ENCODE data around the gene INTS14.

Gene INTS14

GRCh38 chr15:65610871-65611718 is at the start of gene INTS14:
TSS of gene INTS14 (minus strand) at chr15:65611131. CDS start at chr15:65607380, 3,751 bp downstream.
- DNase-seq (ENCODE audit: low read depth in 2 of 3, low spot score in 1 of 3): peak; percentile 95 to 97 (median 96)

GRCh38 chr15:65659502-65660052 is 48.6 kb upstream of the INTS14 start:
- no peak for DNase-seq (ENCODE audit: low read depth in 2 of 3, low spot score in 1 of 3)

- no peak for DNase-seq (ENCODE audit: low read depth in 2 of 3, low spot score in 1 of 3)
These were observed 44.5 kb upstream of the INTS14 start for GRCh38 chr15:65655457-65655856.

GRCh38 chr15:65655026-65655425 is 44.1 kb upstream of the INTS14 start:
- DNase-seq (ENCODE audit: low read depth in 2 of 3, low spot score in 1 of 3): no peak

GRCh38 chr15:65653801-65654521 is 43.0 kb upstream of the INTS14 start:
- DNase-seq (ENCODE audit: low read depth in 2 of 3, low spot score in 1 of 3): no peak

GRCh38 chr15:65653341-65653740 is 42.4 kb upstream of the INTS14 start:
- no peak for DNase-seq (ENCODE audit: low read depth in 2 of 3, low spot score in 1 of 3)

GRCh38 chr15:65651831-65652749 is 41.2 kb upstream of the INTS14 start:
- no peak for DNase-seq (ENCODE audit: low read depth in 2 of 3, low spot score in 1 of 3)

GRCh38 chr15:65651042-65651322 is 40.1 kb upstream of the INTS14 start:
- DNase-seq (ENCODE audit: low read depth in 2 of 3, low spot score in 1 of 3): no peak

- no peak for DNase-seq (ENCODE audit: low read depth in 2 of 3, low spot score in 1 of 3)
These were observed 39.5 kb upstream of the INTS14 start for GRCh38 chr15:65650312-65651041.

GRCh38 chr15:65646486-65646885 is 35.6 kb upstream of the INTS14 start:
- DNase-seq (ENCODE audit: low read depth in 2 of 3, low spot score in 1 of 3): no peak

- no peak for DNase-seq (ENCODE audit: low read depth in 2 of 3, low spot score in 1 of 3)
These were observed 34.5 kb upstream of the INTS14 start for GRCh38 chr15:65645392-65645791.

GRCh38 chr15:65644282-65644681 is 33.4 kb upstream of the INTS14 start:
- no peak for DNase-seq (ENCODE audit: low read depth in 2 of 3, low spot score in 1 of 3)

GRCh38 chr15:65642594-65642993 is 31.7 kb upstream of the INTS14 start:
- DNase-seq (ENCODE audit: low read depth in 2 of 3, low spot score in 1 of 3): no peak

- no peak for DNase-seq (ENCODE audit: low read depth in 2 of 3, low spot score in 1 of 3)
These were observed 31.0 kb upstream of the INTS14 start for GRCh38 chr15:65641768-65642475.

- no peak for DNase-seq (ENCODE audit: low read depth in 2 of 3, low spot score in 1 of 3)
These were observed 28.6 kb upstream of the INTS14 start for GRCh38 chr15:65639509-65639908.

GRCh38 chr15:65638681-65639089 is 27.8 kb upstream of the INTS14 start:
- DNase-seq (ENCODE audit: low read depth in 2 of 3, low spot score in 1 of 3): peak in 2 of 3 donors; percentile 15 to 39

- no peak for DNase-seq (ENCODE audit: low read depth in 2 of 3, low spot score in 1 of 3)
These were observed 27.2 kb upstream of the INTS14 start for GRCh38 chr15:65638109-65638508.

- DNase-seq (ENCODE audit: low read depth in 2 of 3, low spot score in 1 of 3): no peak
These were observed 23.4 kb upstream of the INTS14 start for GRCh38 chr15:65634356-65634755.

- no peak for DNase-seq (ENCODE audit: low read depth in 2 of 3, low spot score in 1 of 3)
These were observed 22.8 kb upstream of the INTS14 start for GRCh38 chr15:65633752-65634151.
